ENCODE data around the gene PRLR. TPM values are rescaled to one million over a fixed set of nuclear protein-coding genes. Genes with fewer than 3 reads are reported as not detected.

Gene PRLR
- total RNA-seq, 1 experiment from 2014 or later, result 0.75 TPM

GRCh38 chr5:35087991-35088390 lies 142.3 kb downstream of the PRLR start:
- peak; percentile 32 for DNase-seq (ENCODE audit: low read depth)

DNA sequence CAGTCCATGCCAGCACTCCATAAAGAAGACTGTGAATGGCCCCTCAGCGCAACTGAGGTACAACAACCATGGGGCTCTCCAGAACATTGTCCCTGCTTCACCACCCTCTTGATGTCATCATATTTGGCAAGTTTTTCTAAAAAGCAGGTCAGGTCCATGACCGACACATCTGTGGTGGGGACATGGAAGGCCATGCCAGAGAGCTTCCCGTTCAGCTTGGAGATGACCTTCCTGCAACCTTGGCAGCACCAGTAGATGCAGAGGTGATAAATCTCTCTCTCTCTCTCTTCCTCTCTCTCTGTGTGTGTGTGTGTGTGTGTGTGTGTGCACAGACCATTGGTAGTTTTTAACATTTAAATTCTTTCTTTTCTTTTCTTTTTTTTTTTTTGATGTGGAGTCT lies 147.1 kb downstream of the PRLR start:
- no peak for DNase-seq (ENCODE audit: low read depth)

DNA sequence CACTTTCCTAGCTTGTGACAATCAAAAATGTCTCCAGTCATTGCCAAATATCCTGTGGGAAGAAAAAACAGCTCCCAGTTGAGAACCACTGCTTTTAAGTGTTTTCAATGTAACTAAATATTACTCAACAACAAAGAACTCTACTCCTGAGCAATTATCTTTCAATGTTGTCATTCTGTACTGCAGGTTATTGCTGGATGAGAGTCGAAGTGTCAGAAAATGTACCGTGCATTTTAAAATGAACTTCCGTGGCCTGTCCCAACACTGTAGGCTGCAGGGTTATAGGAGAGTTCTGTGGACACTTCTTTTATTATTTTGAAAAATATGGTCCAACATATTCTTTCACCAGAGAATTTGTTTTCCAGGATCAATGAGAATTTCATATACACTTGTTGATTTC lies 147.8 kb downstream of the PRLR start:
- DNase-seq (ENCODE audit: low read depth), result no peak

- no peak for DNase-seq (ENCODE audit: low read depth)
Measured at GRCh38 chr5:35081134-35081533, 149.2 kb downstream of the PRLR start.

DNA sequence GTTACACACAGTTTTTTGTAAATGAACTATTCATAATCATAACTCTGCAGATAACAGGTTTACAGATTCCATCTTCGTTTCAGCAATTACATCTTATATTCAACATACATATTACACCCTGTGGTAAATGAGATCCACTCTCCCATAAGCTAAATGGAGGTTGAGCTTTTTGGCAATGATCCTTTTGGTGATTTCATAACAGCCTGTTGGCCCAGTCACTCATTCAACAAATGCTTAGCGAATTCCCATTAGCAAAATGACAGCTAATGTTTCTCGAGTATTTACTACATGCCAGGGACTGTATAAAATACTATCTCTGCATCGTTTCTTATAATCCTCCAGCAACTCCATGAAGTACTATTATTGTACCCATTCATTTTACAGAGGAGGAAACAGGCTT lies 157.1 kb downstream of the PRLR start:
- DNase-seq (ENCODE audit: low read depth), result no peak

DNA sequence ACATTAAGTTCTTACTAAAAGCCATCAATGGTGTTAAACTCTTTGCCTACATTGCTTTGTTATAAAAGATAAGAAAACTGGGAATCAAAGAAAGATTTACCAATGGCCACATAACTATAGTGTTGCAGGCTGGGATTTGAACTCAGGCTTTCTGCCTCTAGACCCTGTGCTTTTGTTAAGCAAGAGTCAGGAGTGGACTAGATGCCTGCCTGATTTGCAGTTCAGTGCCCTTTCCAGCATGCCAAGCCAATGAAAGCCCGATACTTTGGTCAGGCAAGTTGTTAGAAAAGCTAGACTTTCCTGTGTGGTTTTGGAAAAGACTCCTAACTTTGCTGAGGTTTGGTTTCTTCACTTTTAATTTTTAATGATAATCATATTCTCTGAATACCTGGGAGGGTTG lies 161.1 kb downstream of the PRLR start:
- DNase-seq (ENCODE audit: low read depth), result no peak

DNA sequence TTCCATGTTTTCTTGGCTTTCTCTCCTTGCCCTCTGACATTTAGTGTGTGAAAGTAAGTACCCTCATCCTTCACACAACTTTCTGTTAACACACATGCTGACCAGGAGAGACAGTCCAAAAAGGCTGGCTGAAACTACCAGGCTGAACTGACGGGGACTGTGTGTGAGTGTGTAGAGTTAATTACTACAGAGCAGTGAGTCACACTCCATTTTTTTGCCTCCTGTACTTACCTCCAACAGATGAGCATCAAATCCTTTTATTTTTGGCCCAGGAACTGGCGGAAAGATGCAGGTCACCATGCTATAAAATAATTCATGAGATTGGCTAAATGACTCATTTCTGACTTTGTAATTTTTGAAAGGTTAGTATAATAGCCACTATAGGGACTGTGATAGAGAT lies 162.3 kb downstream of the PRLR start:
- DNase-seq (ENCODE audit: low read depth), result no peak

DNA sequence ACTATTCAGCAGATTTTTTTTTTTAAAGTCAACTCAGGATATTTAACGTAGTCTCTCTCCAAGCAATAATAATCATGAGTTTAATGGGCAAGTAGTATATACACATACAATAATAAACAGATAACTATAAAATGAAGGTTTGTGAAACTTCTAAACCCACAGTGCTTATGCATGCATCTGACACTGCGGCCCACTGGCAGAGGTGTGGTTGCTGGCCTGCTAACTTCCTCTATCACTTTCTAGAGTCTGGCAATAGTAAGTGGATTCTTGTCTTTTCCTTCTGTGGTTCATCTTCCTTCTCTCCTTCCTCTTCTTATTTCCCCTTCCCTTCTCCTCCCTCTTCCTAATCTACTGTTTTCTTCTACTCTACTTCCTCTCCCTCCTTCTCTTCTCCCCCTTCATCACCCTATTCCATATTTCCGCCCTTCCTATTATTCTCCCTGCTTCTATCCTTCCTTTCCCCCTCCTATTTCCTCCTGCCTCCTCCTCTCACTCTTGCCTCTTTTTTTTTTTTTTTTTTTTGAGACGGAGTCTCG lies 164.0 kb downstream of the PRLR start:
- no peak for DNase-seq (ENCODE audit: low read depth)

- DNase-seq (ENCODE audit: low read depth), result no peak
Measured at GRCh38 chr5:35063414-35063813, 166.9 kb downstream of the PRLR start.

GRCh38 chr5:35061211-35061770 lies 169.0 kb downstream of the PRLR start:
- DNase-seq (ENCODE audit: low read depth), result no peak

DNA sequence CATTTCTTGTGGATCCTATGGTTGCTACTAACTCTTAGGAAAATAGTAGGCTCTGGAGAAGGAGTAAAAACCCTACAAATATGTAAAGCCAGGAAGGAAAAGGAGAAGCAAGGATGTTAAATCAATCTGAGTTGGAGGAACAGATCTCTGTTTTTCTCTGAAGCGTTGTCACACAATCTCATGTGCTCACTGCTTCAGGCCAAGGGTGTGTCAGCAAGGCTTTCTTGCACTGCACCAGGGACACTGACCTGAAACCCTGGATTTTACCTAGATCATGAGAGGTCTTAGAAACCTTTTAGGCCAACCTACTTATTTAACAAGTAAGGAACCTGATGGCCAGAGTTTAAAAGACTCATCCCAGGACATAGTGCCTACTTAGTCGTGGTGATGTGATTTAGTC lies 170.1 kb downstream of the PRLR start:
- DNase-seq (ENCODE audit: low read depth), result no peak

DNA sequence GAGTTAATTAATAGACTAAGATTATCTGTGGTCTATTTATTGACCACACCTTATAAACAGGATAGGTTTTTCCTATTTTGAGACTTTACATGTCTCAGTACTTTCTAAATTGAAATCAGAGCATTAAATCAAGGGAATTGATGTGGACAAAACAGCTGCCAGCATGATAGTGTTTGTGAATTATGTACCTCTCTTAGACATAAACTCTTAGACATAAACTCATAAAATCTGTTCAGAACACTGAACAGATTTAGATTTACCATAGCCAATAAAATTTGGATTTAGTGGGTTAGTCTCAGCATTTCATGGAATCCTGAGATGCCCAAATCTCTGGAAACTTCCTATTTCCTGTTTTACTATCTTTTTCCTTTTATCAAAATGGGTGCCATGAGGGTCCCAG lies 171.0 kb downstream of the PRLR start:
- DNase-seq (ENCODE audit: low read depth), result no peak

GRCh38 chr5:35058374-35058788 lies 171.9 kb downstream of the PRLR start:
- DNase-seq (ENCODE audit: low read depth), result no peak

- DNase-seq (ENCODE audit: low read depth), result no peak
Measured at GRCh38 chr5:35056686-35057085, 173.6 kb downstream of the PRLR start.

DNA sequence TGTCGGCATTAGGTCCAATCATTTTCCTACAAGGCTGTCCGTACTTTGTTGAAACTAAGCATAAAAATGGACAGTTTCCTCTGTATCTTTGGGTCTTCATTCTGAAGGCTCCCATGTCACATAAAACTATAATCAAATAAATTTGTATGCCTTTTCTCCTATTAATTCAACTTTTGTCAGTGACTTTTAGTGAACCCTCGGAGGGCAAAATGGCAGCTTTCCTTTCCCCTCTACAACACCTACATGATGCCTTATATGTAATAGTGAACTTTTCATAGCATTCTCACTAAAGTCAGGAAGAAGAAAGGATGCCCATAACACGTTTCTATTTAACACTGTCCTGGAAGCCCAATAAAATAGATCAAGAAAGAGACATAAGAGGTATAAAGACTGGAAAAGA lies 177.4 kb downstream of the PRLR start:
- DNase-seq (ENCODE audit: low read depth), result no peak

DNA sequence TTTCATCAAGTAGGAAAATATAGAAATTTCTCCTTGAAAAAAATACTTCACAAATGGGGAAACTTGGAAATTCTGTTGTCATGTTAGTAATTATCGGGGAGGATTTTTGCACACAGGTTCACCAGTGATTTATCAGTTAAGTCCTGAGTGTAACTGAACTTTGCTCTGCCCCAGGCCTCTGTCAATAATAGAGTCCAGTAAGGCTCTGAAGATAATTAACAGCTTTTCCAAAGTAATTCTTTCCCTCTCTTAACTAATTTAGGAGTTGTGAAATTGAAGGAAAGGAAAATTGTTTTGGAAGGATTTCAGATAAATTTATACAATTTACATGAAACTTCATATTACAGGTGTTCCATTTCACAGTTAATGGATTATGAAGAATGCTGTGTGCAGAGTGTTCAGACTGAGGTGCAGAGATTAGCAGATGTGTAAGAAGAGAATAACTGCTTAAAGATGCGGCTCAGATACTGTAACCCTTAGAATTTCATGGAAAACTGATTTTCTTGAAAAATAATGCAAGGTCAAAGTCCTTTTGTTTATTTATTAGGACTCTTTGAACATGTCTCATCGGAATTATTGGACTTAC lies 179.7 kb downstream of the PRLR start:
- no peak for DNase-seq (ENCODE audit: low read depth)

- no peak for DNase-seq (ENCODE audit: low read depth)
Measured at GRCh38 chr5:35048910-35049309, 181.4 kb downstream of the PRLR start.

- DNase-seq (ENCODE audit: low read depth), result no peak
Measured at GRCh38 chr5:35047785-35048404, 182.4 kb downstream of the PRLR start, which contains the start of gene AGXT2. Gene AGXT2, minus strand, starts transcription at chr5:35047949. Its CDS starts 57 bp downstream, at chr5:35047892.

GRCh38 chr5:35046774-35047173 lies 183.5 kb downstream of the PRLR start:
- peak; percentile 91 for DNase-seq (ENCODE audit: low read depth)

GRCh38 chr5:35045280-35045679 lies 185.0 kb downstream of the PRLR start:
- DNase-seq (ENCODE audit: low read depth), result no peak

GRCh38 chr5:35044649-35045048 lies 185.6 kb downstream of the PRLR start:
- no peak for DNase-seq (ENCODE audit: low read depth)

- DNase-seq (ENCODE audit: low read depth), result no peak
Measured at GRCh38 chr5:35042781-35043180, 187.5 kb downstream of the PRLR start.

- no peak for DNase-seq (ENCODE audit: low read depth)
Measured at GRCh38 chr5:35041261-35041660, 189.0 kb downstream of the PRLR start.
